DND-41 (cell line): ENCODE measurements around the gene DNHD1.

Experiments used
- ATAC-seq: fragments of 200-7000 bp; cut with Tn5 transposase; 3 replicates; pipeline ENCODE4 v1.9.1; 2021; ENCODE audit warnings: low read depth; ENCODE audit not compliant: insufficient read depth
- DNase-seq: peaks from one replicate; pipeline ENCODE4 v3.0.0-alpha.2; 2020
- H2AFZ ChIP-seq: 2 replicates; pipeline ENCODE4 v1.6.0; 2012; ENCODE audit warnings: low read depth, low read length
- H3K27ac ChIP-seq: 2 replicates; pipeline ENCODE4 v1.5.1; 2012; ENCODE audit warnings: low read length, inconsistent platforms
- H3K27me3 ChIP-seq: fragments of 200-600 bp; sonication (generic); 2 replicates; pipeline ENCODE4 v1.6.0; 2012; ENCODE audit warnings: low read length, mild to moderate bottlenecking, inconsistent platforms; ENCODE audit not compliant: insufficient read depth, poor library complexity
- H3K36me3 ChIP-seq: 2 replicates; pipeline ENCODE4 v1.5.1; 2012; ENCODE audit warnings: low read length, inconsistent platforms; ENCODE audit not compliant: insufficient read depth
- H3K4me1 ChIP-seq: 2 replicates; pipeline ENCODE4 v1.5.1; 2012; ENCODE audit warnings: mild to moderate bottlenecking, low read length; ENCODE audit not compliant: insufficient read depth
- H3K4me2 ChIP-seq: 2 replicates; pipeline ENCODE4 v1.6.0; 2012; ENCODE audit warnings: mild to moderate bottlenecking, moderate library complexity, low read length, inconsistent platforms; ENCODE audit not compliant: insufficient read depth
- H3K4me3 ChIP-seq, 2 experiments: fragments of 200-600 bp in 1 of 2; shearing (Covaris generic) in 1 of 2; 2 replicates each; pipeline ENCODE4 v1.5.1; 2012 to 2016; ENCODE audit warnings: inconsistent platforms in 2 of 2, low read length in 2 of 2, mild to moderate bottlenecking in 2 of 2, low read depth in 1 of 2, moderate library complexity in 1 of 2
- H3K79me2 ChIP-seq: 2 replicates; pipeline ENCODE4 v1.6.0; 2012; ENCODE audit warnings: low read length, inconsistent platforms; ENCODE audit not compliant: insufficient read depth
- H3K9ac ChIP-seq: 2 replicates; pipeline ENCODE4 v1.6.0; 2012; ENCODE audit warnings: low read depth, mild to moderate bottlenecking, inconsistent platforms, low read length, moderate library complexity
- H3K9me3 ChIP-seq: 2 replicates; pipeline ENCODE4 v1.5.1; 2012; ENCODE audit warnings: low read length, moderate library complexity, mild to moderate bottlenecking, inconsistent platforms; ENCODE audit not compliant: insufficient read depth, severe bottlenecking
- H4K20me1 ChIP-seq: 2 replicates; pipeline ENCODE4 v1.6.0; 2012; ENCODE audit warnings: low read length; ENCODE audit not compliant: insufficient read depth
- CTCF ChIP-seq: IDR thresholded peaks from 2 replicates; pipeline ENCODE4 v1.5.1; 2012; ENCODE audit warnings: borderline replicate concordance, low read length, moderate library complexity, mild to moderate bottlenecking; ENCODE audit not compliant: poor library complexity, severe bottlenecking; ENCODE audit errors: extremely low read depth
- EZH2 ChIP-seq: IDR thresholded peaks from 3 replicates; pipeline ENCODE4 v1.6.1; 2012; ENCODE audit warnings: borderline replicate concordance, low read depth, mild to moderate bottlenecking, moderate library complexity, low read length, inconsistent platforms; ENCODE audit not compliant: severe bottlenecking

Gene DNHD1

GRCh38 chr11:6497069-6497839 is at the start of gene DNHD1:
TSS of gene DNHD1 (plus strand) at chr11:6497280. CDS start at chr11:6498216, 936 bp downstream.
- no peaks in the 10 kb centered on the region for H3K4me1 ChIP-seq
- no peaks in the 10 kb centered on the region for H3K79me2 ChIP-seq
- no peak within 1 kb of the TSS for H3K27ac ChIP-seq
- H3K4me3 ChIP-seq: no peak within 1 kb of the TSS
- H3K9me3 ChIP-seq: no peaks in the 10 kb centered on the region
- no peaks in the 10 kb centered on the region for H3K27me3 ChIP-seq
- H2AFZ ChIP-seq: no peak within 1 kb of the TSS
- H4K20me1 ChIP-seq: peaks cover 6% of the 10 kb centered on the region; the same call in 1 of the 2 replicates
- H3K4me2 ChIP-seq: no peak within 1 kb of the TSS
- H3K9ac ChIP-seq: no peak within 1 kb of the TSS
- ATAC-seq (no peak), DNase-seq (no peak)
- H3K36me3 ChIP-seq: peaks cover 33% of the 10 kb centered on the region
- TF ChIP-seq CTCF (no peak), EZH2 (no peak)

GRCh38 chr11:6448574-6448973 is 48.5 kb upstream of the DNHD1 start:
- ATAC-seq: no peak
- H4K20me1 ChIP-seq: no peaks in the 10 kb centered on the region
- H3K4me3 ChIP-seq: no peak overlapping the region
- DNase-seq: no peak
- H3K9ac ChIP-seq: no peak overlapping the region
- no peaks in the 10 kb centered on the region for H3K27me3 ChIP-seq
- no peaks in the 10 kb centered on the region for H3K79me2 ChIP-seq
- H3K4me1 ChIP-seq: no peaks in the 10 kb centered on the region
- H3K9me3 ChIP-seq: no peaks in the 10 kb centered on the region
- TF ChIP-seq EZH2 (no peak), CTCF (no peak)
- H3K36me3 ChIP-seq: peaks cover 10% of the 10 kb centered on the region; the same call in 1 of the 2 replicates
- no peak overlapping the region for H3K27ac ChIP-seq
- H2AFZ ChIP-seq: no peak overlapping the region
- H3K4me2 ChIP-seq: no peak overlapping the region

- Histone ChIP-seq H4K20me1 (no peaks in the 10 kb centered on the region), H3K27me3 (no peaks in the 10 kb centered on the region), H3K4me2 (no peak overlapping the region), H3K4me3 (no peak overlapping the region), H2AFZ (no peak overlapping the region), H3K36me3 (peaks cover 30% of the 10 kb centered on the region), H3K9ac (no peak overlapping the region), H3K27ac (no peak overlapping the region), H3K9me3 (no peaks in the 10 kb centered on the region), H3K79me2 (no peaks in the 10 kb centered on the region), H3K4me1 (no peaks in the 10 kb centered on the region)
- TF ChIP-seq EZH2 (no peak), CTCF (no peak)
- ATAC-seq (no peak), DNase-seq (no peak)
These were observed 44.9 kb upstream of the DNHD1 start for GRCh38 chr11:6452219-6452618.

GRCh38 chr11:6453152-6453551 is 43.9 kb upstream of the DNHD1 start:
- no peaks in the 10 kb centered on the region for H3K27me3 ChIP-seq
- H3K4me1 ChIP-seq: no peaks in the 10 kb centered on the region
- no peak for DNase-seq
- H3K4me3 ChIP-seq: no peak overlapping the region
- no peaks in the 10 kb centered on the region for H3K79me2 ChIP-seq
- H2AFZ ChIP-seq: no peak overlapping the region
- TF ChIP-seq EZH2: no peak
- no peak for TF ChIP-seq CTCF
- ATAC-seq: no peak
- no peaks in the 10 kb centered on the region for H4K20me1 ChIP-seq
- no peak overlapping the region for H3K4me2 ChIP-seq
- H3K9me3 ChIP-seq: no peaks in the 10 kb centered on the region
- no peak overlapping the region for H3K9ac ChIP-seq
- H3K36me3 ChIP-seq: peaks cover 30% of the 10 kb centered on the region
- no peak overlapping the region for H3K27ac ChIP-seq
